ENCODE data around the gene BAZ2B. TPM values are rescaled to one million over a fixed set of nuclear protein-coding genes. Genes with fewer than 3 reads are reported as not detected.

The BAZ2B gene
- total RNA-seq, 1 experiment from 2014 or later, result 54.9 TPM

DNA sequence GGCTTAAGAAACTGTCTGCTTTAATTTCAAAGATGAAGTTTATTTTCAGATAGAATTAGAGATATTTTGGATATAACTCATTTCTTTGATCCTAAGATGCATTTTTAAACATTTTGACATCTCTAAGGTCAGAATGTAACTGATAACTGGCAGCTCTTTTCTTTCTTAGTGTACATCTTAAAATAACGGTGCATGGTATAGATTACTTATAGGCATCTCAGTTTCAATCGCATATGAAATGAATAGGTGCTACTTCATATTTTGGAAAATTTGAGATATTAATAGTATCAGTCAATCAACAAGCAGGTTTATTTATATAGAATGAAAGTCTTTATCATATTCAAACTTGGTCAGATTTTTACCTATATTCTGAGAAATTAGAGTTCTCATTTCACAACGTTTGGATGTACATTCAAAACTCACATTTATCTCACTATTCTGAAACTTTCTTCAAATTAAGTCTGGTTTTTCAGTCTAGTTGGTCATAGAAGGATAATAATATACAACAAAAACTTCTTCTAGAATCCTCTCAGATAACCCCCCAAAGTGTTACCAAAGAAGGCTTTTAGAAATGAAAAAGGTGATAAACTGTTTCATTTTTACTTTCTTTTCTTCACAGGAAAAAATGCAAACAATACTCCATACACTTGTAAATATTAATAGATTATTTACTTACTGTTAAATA lies 207.1 kb downstream of the BAZ2B start:
- Histone ChIP-seq H2AK5ac (ENCODE audit: insufficient read length, low read length) (no peak overlapping the region), H3K56ac (ENCODE audit: insufficient read length, low read depth, low read length) (no peak overlapping the region), H3K79me2 (ENCODE audit: insufficient read depth, low read length) (no peaks in the 10 kb centered on the region), H2BK120ac (ENCODE audit: low read depth, low read length, poor library complexity, severe bottlenecking) (no peak overlapping the region), H3K4ac (ENCODE audit: low read depth, low read length) (no peak overlapping the region), H3K23me2 (ENCODE audit: insufficient read length, low read depth, low read length, poor library complexity, severe bottlenecking) (no peaks in the 10 kb centered on the region), H3K27me3 (ENCODE audit: insufficient read depth, low read length) (no peaks in the 10 kb centered on the region), H4K20me1 (ENCODE audit: control insufficient read depth, insufficient read depth, insufficient read length) (no peaks in the 10 kb centered on the region), H3K18ac (ENCODE audit: insufficient read length, low read depth, low read length) (no peak overlapping the region), H4K91ac (ENCODE audit: insufficient read length, low read depth, low read length) (no peak overlapping the region), H2BK5ac (ENCODE audit: insufficient read length, low read length) (no peak overlapping the region), H2BK20ac (ENCODE audit: low read depth, low read length, poor library complexity, severe bottlenecking) (no peak overlapping the region), H4K5ac (ENCODE audit: insufficient read length, low read depth, low read length) (no peak overlapping the region), H3T11ph (ENCODE audit: low read length) (no peak overlapping the region), H3K23ac (ENCODE audit: insufficient read length, low read depth, low read length) (no peak overlapping the region), H2BK15ac (ENCODE audit: low read depth, low read length) (no peak overlapping the region), H3K4me1 (ENCODE audit: insufficient read depth, low read length) (no peaks in the 10 kb centered on the region), H3K9me3 (ENCODE audit: control insufficient read depth, low read depth, low read length) (no peaks in the 10 kb centered on the region), H2BK12ac (ENCODE audit: insufficient read length, low read depth, low read length) (no peak overlapping the region), H4K8ac (replicated peaks; ENCODE audit: insufficient read length, low read depth, low read length) (no peak overlapping the region), H2AFZ (ENCODE audit: low read length) (no peak overlapping the region), H3K4me2 (ENCODE audit: insufficient read depth, insufficient read length, low read length) (no peak overlapping the region), H3K79me1 (ENCODE audit: insufficient read depth, low read depth, low read length, poor library complexity, severe bottlenecking) (no peaks in the 10 kb centered on the region), H3K14ac (ENCODE audit: insufficient read depth, low read length) (no peak overlapping the region), H3K27ac (ENCODE audit: insufficient read length, low read depth, low read length) (no peak overlapping the region), H3K9ac (ENCODE audit: extremely low read depth, insufficient read length, low read length) (no peak overlapping the region)
- Mint-ChIP-seq H3K4me1 (no peaks in the 10 kb centered on the region), H3K27ac (no peak overlapping the region), H3K27me3 (ENCODE audit: low read depth) (no peaks in the 10 kb centered on the region), H3K9me3 (no peaks in the 10 kb centered on the region; a peak in 1 of 5 replicates), H3K4me3 (no peak overlapping the region), H3K36me3 (ENCODE audit: insufficient read depth in 1 of 3, low read depth in 3 of 3) (peaks cover 7 to 32% (median 30%) of the 10 kb centered on the region in 3 experiments; a peak in 5 of 7 replicates)
- TF ChIP-seq, protein P1, sequence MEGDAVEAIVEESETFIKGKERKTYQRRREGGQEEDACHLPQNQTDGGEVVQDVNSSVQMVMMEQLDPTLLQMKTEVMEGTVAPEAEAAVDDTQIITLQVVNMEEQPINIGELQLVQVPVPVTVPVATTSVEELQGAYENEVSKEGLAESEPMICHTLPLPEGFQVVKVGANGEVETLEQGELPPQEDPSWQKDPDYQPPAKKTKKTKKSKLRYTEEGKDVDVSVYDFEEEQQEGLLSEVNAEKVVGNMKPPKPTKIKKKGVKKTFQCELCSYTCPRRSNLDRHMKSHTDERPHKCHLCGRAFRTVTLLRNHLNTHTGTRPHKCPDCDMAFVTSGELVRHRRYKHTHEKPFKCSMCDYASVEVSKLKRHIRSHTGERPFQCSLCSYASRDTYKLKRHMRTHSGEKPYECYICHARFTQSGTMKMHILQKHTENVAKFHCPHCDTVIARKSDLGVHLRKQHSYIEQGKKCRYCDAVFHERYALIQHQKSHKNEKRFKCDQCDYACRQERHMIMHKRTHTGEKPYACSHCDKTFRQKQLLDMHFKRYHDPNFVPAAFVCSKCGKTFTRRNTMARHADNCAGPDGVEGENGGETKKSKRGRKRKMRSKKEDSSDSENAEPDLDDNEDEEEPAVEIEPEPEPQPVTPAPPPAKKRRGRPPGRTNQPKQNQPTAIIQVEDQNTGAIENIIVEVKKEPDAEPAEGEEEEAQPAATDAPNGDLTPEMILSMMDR (conservative IDR thresholded peaks at IDR 0.05), result no peak
- no CpG with 5 or more reads among the region's 3 CpGs for WGBS (ENCODE audit: extremely low coverage, insufficient read length, low lambda C conversion rate)
- no peak for DNase-seq

Measured in H9 (cell line).